GM21390 (cell line): ENCODE measurements around the gene MMP26.
"Not testable (repeated sequence)": the region's sequence is repeated elsewhere in the genome, so short reads cannot be mapped to it uniquely, and the experiment has no call there.

ENCODE experiments used
- ATAC-seq: cut with Tn5 transposase; IDR thresholded peaks from one replicate; pipeline ENCODE4 v1.9.1; 2021; ENCODE audit not compliant: unreplicated experiment

The MMP26 gene

GRCh38 chr11:4722616-4723534, 18.3 kb downstream of the MMP26 start:
- not testable (repeated sequence) for ATAC-seq

- no peak for ATAC-seq
These were observed 22.6 kb downstream of the MMP26 start for GRCh38 chr11:4727171-4727570.

- ATAC-seq, result no peak
These were observed 36.2 kb downstream of the MMP26 start for GRCh38 chr11:4740735-4741134.

- no peak for ATAC-seq
These were observed 43.9 kb downstream of the MMP26 start for GRCh38 chr11:4748438-4748837.

GRCh38 chr11:4751201-4751600, 46.6 kb downstream of the MMP26 start:
- no peak for ATAC-seq
